Adrenal gland (tissue), 5 donors: Measurements from ENCODE around the gene SELENOW.

Experiments used
- POLR2A ChIP-seq, 2 donors: fragments of 450-650 bp; IDR thresholded peaks; one replicate each; pipeline ENCODE4 v1.6.1; 2017; ENCODE audit warnings: antibody characterized with exemption in 2 of 2, mild to moderate bottlenecking in 2 of 2, moderate library complexity in 1 of 2
- TF ChIP-seq, protein P1 (sequence below), 6 experiments: fragments of 450-650 bp in 4 of 6; fragments of 200-600 bp in 2 of 6; sonication (generic) in 1 of 6; IDR thresholded peaks; 1 replicate in 5 of 6; 2 replicates in 1 of 6; pipeline versions ENCODE4 v1.5.1 to v1.8.0; 2016 to 2021; ENCODE audit warnings: antibody characterized with exemption in 6 of 6, mild to moderate bottlenecking in 2 of 6, moderate library complexity in 1 of 6
- donor health status: DM: no; HTN: no; CAD: no.

DNA sequence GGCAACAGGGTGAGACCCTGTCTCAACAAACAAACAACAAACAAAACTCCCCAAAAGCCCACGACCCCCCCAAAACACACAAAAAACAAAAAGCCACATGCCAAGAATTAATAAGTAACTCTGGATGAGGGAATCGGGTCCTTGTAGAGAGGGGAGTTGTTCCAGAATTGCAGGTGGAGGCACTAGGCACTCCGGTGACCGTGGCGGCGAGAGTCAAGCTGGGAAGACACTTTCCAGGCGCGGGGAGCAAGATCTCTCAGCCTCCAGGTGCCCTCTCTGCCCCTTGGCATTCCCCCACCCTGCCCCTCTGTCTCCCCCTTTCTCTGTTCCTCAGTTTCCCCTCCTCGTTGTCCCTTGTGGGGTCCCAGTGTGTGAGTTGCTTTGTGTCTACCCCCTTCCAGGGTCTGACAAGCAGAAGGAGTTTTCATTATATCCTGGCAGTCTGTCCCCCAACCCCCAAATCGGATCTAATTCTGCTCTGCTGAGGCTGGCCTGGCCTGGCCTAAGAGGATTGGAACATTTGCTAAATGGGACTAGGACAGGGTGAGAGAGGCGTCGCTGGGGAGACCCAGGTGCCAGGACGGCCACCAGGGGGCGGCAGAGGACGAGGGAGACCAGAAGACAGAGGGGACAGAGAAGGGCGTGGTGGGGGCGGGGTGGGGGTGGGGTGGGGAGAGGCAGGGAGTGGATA is 34.9 kb downstream of the SELENOW start:
- TF ChIP-seq, protein P1, sequence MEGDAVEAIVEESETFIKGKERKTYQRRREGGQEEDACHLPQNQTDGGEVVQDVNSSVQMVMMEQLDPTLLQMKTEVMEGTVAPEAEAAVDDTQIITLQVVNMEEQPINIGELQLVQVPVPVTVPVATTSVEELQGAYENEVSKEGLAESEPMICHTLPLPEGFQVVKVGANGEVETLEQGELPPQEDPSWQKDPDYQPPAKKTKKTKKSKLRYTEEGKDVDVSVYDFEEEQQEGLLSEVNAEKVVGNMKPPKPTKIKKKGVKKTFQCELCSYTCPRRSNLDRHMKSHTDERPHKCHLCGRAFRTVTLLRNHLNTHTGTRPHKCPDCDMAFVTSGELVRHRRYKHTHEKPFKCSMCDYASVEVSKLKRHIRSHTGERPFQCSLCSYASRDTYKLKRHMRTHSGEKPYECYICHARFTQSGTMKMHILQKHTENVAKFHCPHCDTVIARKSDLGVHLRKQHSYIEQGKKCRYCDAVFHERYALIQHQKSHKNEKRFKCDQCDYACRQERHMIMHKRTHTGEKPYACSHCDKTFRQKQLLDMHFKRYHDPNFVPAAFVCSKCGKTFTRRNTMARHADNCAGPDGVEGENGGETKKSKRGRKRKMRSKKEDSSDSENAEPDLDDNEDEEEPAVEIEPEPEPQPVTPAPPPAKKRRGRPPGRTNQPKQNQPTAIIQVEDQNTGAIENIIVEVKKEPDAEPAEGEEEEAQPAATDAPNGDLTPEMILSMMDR (IDR thresholded peaks at IDR 0.05) = peak; percentile 10 to 60 (median 46)
- no peak for TF ChIP-seq POLR2A (IDR thresholded peaks at IDR 0.05)
